Measurements from ENCODE around the gene DEPDC1B. TPM values are rescaled to one million over a fixed set of nuclear protein-coding genes. Genes with fewer than 3 reads are reported as not detected.
"Not testable (repeated sequence)": the region's sequence is repeated elsewhere in the genome, so short reads cannot be mapped to it uniquely, and the experiment has no call there.

The DEPDC1B gene
- total RNA-seq, 1 donor from 2014 or later, result 21.2 TPM

- H3K27ac Mint-ChIP-seq, result no peak overlapping the region
- H3K9me3 Mint-ChIP-seq, result peaks cover 16% of the 10 kb centered on the region
- peaks cover 9% of the 10 kb centered on the region for H3K27me3 Mint-ChIP-seq (ENCODE audit: insufficient read depth)
- DNase-seq (ENCODE audit: low spot score), result no peak
- no peak overlapping the region for H3K4me3 Mint-ChIP-seq
- intact Hi-C loops (cut with micrococcal nuclease), result no loop called here
- H3K4me1 Mint-ChIP-seq (ENCODE audit: low read depth), result no peaks in the 10 kb centered on the region
- H3K36me3 Mint-ChIP-seq (ENCODE audit: low read depth), result no peaks in the 10 kb centered on the region
Observed at GRCh38 chr5:60718166-60718892, 18.4 kb upstream of the DEPDC1B start.

GRCh38 chr5:60715201-60715928 is 15.4 kb upstream of the DEPDC1B start:
- H3K36me3 Mint-ChIP-seq (ENCODE audit: low read depth); H3K27me3 Mint-ChIP-seq (ENCODE audit: insufficient read depth); intact Hi-C loops (cut with micrococcal nuclease); H3K4me3 Mint-ChIP-seq; H3K27ac Mint-ChIP-seq; DNase-seq (ENCODE audit: low spot score); H3K4me1 Mint-ChIP-seq (ENCODE audit: low read depth): not testable (repeated sequence)
- H3K9me3 Mint-ChIP-seq, result peaks cover 16% of the 10 kb centered on the region

DNA sequence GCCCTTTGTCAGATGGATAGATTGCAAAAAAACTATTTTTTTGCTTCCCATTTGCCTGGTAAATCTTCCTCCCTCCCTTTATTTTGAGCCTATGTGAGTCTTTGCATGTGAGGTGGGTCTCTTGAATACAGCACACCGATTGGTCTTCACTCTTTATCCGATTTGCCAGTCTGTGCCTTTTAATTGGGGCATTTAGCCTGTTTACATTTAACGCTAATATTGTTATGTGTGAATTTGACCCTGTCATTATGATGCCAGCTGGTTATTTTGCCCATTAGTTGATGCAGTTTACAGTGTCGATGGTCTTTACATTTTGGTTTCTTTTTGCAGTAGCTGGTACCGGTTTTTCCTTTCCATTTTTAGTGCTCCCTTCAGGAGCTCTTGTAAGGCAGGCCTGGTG is 13.0 kb upstream of the DEPDC1B start:
- H3K9me3 Mint-ChIP-seq, result peaks cover 16% of the 10 kb centered on the region
- intact Hi-C loops (cut with micrococcal nuclease), result no loop called here
- no peaks in the 10 kb centered on the region for H3K4me1 Mint-ChIP-seq (ENCODE audit: low read depth)
- no peaks in the 10 kb centered on the region for H3K36me3 Mint-ChIP-seq (ENCODE audit: low read depth)
- H3K27me3 Mint-ChIP-seq (ENCODE audit: insufficient read depth), result peaks cover 4% of the 10 kb centered on the region
- no peak overlapping the region for H3K4me3 Mint-ChIP-seq
- H3K27ac Mint-ChIP-seq, result no peak overlapping the region
- DNase-seq (ENCODE audit: low spot score), result no peak

DNA sequence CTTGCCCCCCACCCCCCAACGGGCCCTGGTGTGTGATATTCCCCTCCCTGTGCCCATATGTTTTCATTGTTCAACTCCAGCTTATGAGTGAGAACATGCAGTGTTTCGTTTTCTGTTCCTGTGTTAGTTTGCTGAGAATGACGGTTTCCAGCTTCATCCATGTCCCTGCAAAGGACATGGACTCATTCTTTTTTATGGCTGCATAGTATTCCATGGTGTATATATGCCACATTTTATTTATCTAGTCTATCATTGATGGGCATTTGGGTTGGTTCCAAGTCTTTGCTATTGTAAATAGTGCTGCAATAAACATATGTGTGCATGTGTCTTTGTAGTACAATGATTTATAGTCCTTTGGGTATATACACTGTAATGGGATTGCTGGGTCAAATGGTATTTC is 11.9 kb upstream of the DEPDC1B start:
- H3K4me3 Mint-ChIP-seq; DNase-seq (ENCODE audit: low spot score); intact Hi-C loops (cut with micrococcal nuclease); H3K27ac Mint-ChIP-seq; H3K36me3 Mint-ChIP-seq (ENCODE audit: low read depth); H3K4me1 Mint-ChIP-seq (ENCODE audit: low read depth); H3K27me3 Mint-ChIP-seq (ENCODE audit: insufficient read depth): not testable (repeated sequence)
- peaks cover 10% of the 10 kb centered on the region for H3K9me3 Mint-ChIP-seq

- no peak for DNase-seq (ENCODE audit: low spot score)
- no peaks in the 10 kb centered on the region for H3K36me3 Mint-ChIP-seq (ENCODE audit: low read depth)
- no peak overlapping the region for H3K27ac Mint-ChIP-seq
- H3K4me1 Mint-ChIP-seq (ENCODE audit: low read depth), result no peaks in the 10 kb centered on the region
- peaks cover 10% of the 10 kb centered on the region for H3K9me3 Mint-ChIP-seq
- intact Hi-C loops (cut with micrococcal nuclease), result no loop called here
- no peak overlapping the region for H3K4me3 Mint-ChIP-seq
- H3K27me3 Mint-ChIP-seq (ENCODE audit: insufficient read depth), result peaks cover 2% of the 10 kb centered on the region
Observed at GRCh38 chr5:60710362-60710761, 10.4 kb upstream of the DEPDC1B start.

DNA sequence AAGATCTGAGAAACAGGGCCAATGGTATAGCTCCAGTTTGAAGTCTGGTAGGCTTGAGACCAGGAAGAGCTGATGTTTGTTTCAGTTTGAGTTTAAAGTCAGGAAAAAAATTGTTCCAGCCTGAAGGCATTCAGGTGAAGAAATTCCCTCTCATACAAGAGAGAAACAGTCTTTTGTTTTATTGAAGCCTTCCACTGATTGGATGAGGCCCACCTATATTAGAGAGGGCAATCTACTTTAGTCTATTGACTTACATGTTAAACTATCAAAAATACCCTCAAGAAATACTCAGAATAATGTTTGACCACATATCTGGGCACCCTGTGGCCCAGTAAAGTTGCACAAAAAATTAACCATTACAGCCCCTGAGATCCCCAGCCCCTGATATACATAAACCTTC is 5.2 kb upstream of the DEPDC1B start:
- peaks cover 9% of the 10 kb centered on the region for H3K4me1 Mint-ChIP-seq (ENCODE audit: low read depth)
- H3K36me3 Mint-ChIP-seq (ENCODE audit: low read depth), result no peaks in the 10 kb centered on the region
- DNase-seq (ENCODE audit: low spot score), result no peak
- intact Hi-C loops (cut with micrococcal nuclease), result no loop called here
- no peak overlapping the region for H3K27ac Mint-ChIP-seq
- H3K4me3 Mint-ChIP-seq, result no peak overlapping the region
- H3K9me3 Mint-ChIP-seq, result no peaks in the 10 kb centered on the region
- peaks cover 19% of the 10 kb centered on the region for H3K27me3 Mint-ChIP-seq (ENCODE audit: insufficient read depth)

DNA sequence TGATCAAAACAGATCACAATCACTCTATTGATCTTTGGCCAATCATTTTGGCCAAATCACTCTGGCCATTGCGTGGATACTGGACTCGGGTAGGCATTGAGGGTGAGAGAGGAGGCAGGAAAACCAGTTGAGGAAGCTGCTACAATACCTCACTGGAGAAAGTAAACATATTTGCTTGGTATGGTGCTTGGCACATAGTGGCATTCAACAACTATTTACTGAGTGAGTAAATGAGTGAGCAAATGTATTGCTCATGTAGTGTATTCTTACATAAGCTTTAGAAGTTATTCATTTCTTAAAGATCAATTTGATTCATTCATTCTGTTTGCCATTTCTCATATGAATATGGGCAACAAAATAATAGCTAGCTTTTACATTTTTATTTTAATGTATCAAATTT is 4.0 kb upstream of the DEPDC1B start:
- no peak for DNase-seq (ENCODE audit: low spot score)
- Mint-ChIP-seq H3K27ac (no peak overlapping the region), H3K27me3 (ENCODE audit: insufficient read depth) (peaks cover 18% of the 10 kb centered on the region), H3K9me3 (no peaks in the 10 kb centered on the region), H3K4me3 (no peak overlapping the region), H3K4me1 (ENCODE audit: low read depth) (peaks cover 13% of the 10 kb centered on the region), H3K36me3 (ENCODE audit: low read depth) (peaks cover 3% of the 10 kb centered on the region)
- intact Hi-C loops (cut with micrococcal nuclease), result loop anchor here (5.0 kb wide), 2 partner anchors 458 to 703 kb away; partner anchors contain the start of gene SMIM15

GRCh38 chr5:60701321-60701968 is 1.5 kb upstream of the DEPDC1B start:
- intact Hi-C loops (cut with micrococcal nuclease), result loop anchor here (2.0 to 5.0 kb wide), 3 partner anchors 461 to 1711 kb away; partner anchors contain the start of genes IPO11 and SMIM15
- H3K4me3 Mint-ChIP-seq, result peak overlapping the region; percentile 67
- peaks cover 37% of the 10 kb centered on the region for H3K4me1 Mint-ChIP-seq (ENCODE audit: low read depth)
- no peak for DNase-seq (ENCODE audit: low spot score)
- H3K27me3 Mint-ChIP-seq (ENCODE audit: insufficient read depth), result peaks cover 18% of the 10 kb centered on the region
- H3K27ac Mint-ChIP-seq, result no peak overlapping the region
- H3K9me3 Mint-ChIP-seq, result no peaks in the 10 kb centered on the region
- peaks cover 9% of the 10 kb centered on the region for H3K36me3 Mint-ChIP-seq (ENCODE audit: low read depth)

GRCh38 chr5:60700416-60700757 is 421 bp upstream of the DEPDC1B start:
- H3K27ac Mint-ChIP-seq, result peak overlapping the region; percentile 93
- no peaks in the 10 kb centered on the region for H3K9me3 Mint-ChIP-seq
- H3K4me1 Mint-ChIP-seq (ENCODE audit: low read depth), result peaks cover 37% of the 10 kb centered on the region
- H3K36me3 Mint-ChIP-seq (ENCODE audit: low read depth), result peaks cover 9% of the 10 kb centered on the region
- H3K4me3 Mint-ChIP-seq, result peak overlapping the region; percentile 96
- no peak for DNase-seq (ENCODE audit: low spot score)
- H3K27me3 Mint-ChIP-seq (ENCODE audit: insufficient read depth), result peaks cover 18% of the 10 kb centered on the region
- intact Hi-C loops (cut with micrococcal nuclease), result loop anchor here (1.0 to 5.0 kb wide), 6 partner anchors 23 to 1712 kb away; partner anchors contain the start of genes ELOVL7, ERCC8, IPO11 and NDUFAF2

- Mint-ChIP-seq H3K4me3 (peak overlapping the region; percentile 96), H3K27ac (peak overlapping the region; percentile 93), H3K4me1 (ENCODE audit: low read depth) (peaks cover 37% of the 10 kb centered on the region), H3K36me3 (ENCODE audit: low read depth) (peaks cover 12% of the 10 kb centered on the region), H3K27me3 (ENCODE audit: insufficient read depth) (peaks cover 18% of the 10 kb centered on the region), H3K9me3 (no peaks in the 10 kb centered on the region)
- no peak for DNase-seq (ENCODE audit: low spot score)
- intact Hi-C loops (cut with micrococcal nuclease), result loop anchor here (1.0 to 5.0 kb wide), 2 partner anchors 128 to 633 kb away; partner anchors contain the start of gene ZSWIM6
Observed at GRCh38 chr5:60699288-60699608, 718 bp downstream of the DEPDC1B start.

GRCh38 chr5:60698336-60698735 is 1.6 kb downstream of the DEPDC1B start:
- Mint-ChIP-seq H3K4me1 (ENCODE audit: low read depth) (peaks cover 37% of the 10 kb centered on the region), H3K9me3 (no peaks in the 10 kb centered on the region), H3K36me3 (ENCODE audit: low read depth) (peaks cover 12% of the 10 kb centered on the region), H3K27me3 (ENCODE audit: insufficient read depth) (peaks cover 12% of the 10 kb centered on the region), H3K4me3 (peak overlapping the region; percentile 96), H3K27ac (no peak overlapping the region)
- intact Hi-C loops (cut with micrococcal nuclease), result loop anchor here (5.0 kb wide), 1 partner anchor 129 kb away; no protein-coding TSS in a partner anchor
- DNase-seq (ENCODE audit: low spot score), result no peak

GRCh38 chr5:60690326-60690725 is 9.6 kb downstream of the DEPDC1B start:
- no peak overlapping the region for H3K4me3 Mint-ChIP-seq
- intact Hi-C loops (cut with micrococcal nuclease), result no loop called here
- H3K36me3 Mint-ChIP-seq (ENCODE audit: low read depth), result peaks cover 11% of the 10 kb centered on the region
- H3K9me3 Mint-ChIP-seq, result no peaks in the 10 kb centered on the region
- no peak for DNase-seq (ENCODE audit: low spot score)
- peaks cover 19% of the 10 kb centered on the region for H3K4me1 Mint-ChIP-seq (ENCODE audit: low read depth)
- no peak overlapping the region for H3K27ac Mint-ChIP-seq
- H3K27me3 Mint-ChIP-seq (ENCODE audit: insufficient read depth), result no peaks in the 10 kb centered on the region

- Mint-ChIP-seq H3K27ac (no peak overlapping the region), H3K27me3 (ENCODE audit: insufficient read depth) (no peaks in the 10 kb centered on the region), H3K36me3 (ENCODE audit: low read depth) (peaks cover 16% of the 10 kb centered on the region), H3K4me3 (no peak overlapping the region), H3K9me3 (no peaks in the 10 kb centered on the region), H3K4me1 (ENCODE audit: low read depth) (peaks cover 19% of the 10 kb centered on the region)
- DNase-seq (ENCODE audit: low spot score), result no peak
- intact Hi-C loops (cut with micrococcal nuclease), result no loop called here
Observed at GRCh38 chr5:60688980-60689379, 11.0 kb downstream of the DEPDC1B start.

All from activated T-helper 1 cell treated with anti-CD3 and anti-CD28 coated beads, Interleukin-12 subunit alpha, Interleukin-12 subunit beta, Interleukin-2, Interleukin-4 antibody, amounts not matched to agents 30 ng/mL and 10 ng/mL and 1 ng/mL, durations not matched to agents 14 hours and 24 hours and 36 hours (primary cell).